ENCODE data around the gene IRAK1. TPM values are rescaled to one million over a fixed set of nuclear protein-coding genes. Genes with fewer than 3 reads are reported as not detected.

Gene IRAK1
- total RNA-seq, 1 experiment from 2014 or later = 50.0 TPM

DNA sequence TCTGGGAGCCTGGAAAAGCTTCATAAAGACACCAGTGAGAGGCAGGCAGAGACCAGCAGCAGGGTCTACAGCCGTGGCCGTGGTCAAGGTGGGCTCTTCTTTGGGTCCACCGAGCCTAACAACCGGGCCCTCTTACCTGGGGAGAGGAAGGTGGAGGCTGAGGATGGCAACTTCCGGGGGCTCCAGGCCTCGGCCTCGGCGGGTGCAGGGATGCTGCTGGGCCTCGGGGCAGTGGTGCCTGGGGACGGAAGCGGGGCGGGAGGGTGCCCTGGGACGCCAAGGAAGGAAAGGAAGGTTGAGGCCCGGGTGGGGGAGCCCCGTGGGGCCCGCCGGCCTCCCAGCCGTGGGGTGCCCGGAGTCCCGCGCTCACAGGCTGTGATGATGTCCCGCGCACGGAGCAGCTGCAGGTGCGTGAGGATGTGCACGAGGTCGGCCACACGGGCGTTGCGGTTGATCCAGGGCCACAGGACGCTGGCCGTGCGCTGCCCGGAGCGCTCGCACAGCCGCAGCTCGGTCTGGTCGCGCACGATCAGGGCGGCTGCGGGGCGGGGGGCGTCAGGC lies 561 bp downstream of the IRAK1 start:
- no peak for DNase-seq (ENCODE audit: low spot score)

- DNase-seq (ENCODE audit: low spot score) = no peak
Measured at GRCh38 chrX:154018518-154019060, 1.1 kb downstream of the IRAK1 start.

DNA sequence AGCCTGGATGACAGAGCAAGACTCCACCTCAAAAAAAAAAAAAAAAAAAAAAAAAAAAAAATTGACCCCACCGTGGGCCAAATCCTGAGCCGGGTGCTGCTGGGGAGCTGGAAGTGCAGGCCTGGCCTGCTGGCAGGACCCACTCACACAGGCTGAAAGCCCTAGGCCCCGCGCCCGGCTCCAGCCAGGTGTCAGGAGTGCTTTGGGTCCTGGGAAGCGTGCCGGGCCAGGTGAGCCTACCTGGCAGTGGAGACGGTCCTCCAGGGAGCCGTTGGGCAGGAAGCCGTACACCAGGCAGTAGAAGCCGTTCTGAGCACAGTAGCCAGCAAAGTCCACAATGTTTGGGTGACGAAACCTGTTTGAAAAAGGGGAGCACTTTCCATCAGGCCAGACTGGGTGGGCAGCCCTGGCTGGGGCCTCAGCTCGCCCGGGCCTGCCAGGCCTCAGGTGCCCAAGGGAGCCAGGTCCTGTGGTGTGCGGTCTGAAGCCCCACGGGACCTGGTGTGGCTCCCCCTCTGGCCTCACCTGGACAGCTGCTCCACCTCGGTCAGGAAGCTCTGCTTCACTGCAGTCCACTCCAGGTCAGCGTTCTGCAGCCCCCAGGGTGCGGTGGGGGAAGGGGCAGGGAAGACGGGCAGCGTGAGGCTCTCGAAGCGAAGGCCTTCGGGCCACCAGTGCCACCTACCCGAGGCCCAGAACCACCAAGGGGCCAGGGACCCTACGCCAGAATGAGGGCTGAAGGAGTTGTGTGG lies 1.8 kb downstream of the IRAK1 start:
- no peak for DNase-seq (ENCODE audit: low spot score)

DNA sequence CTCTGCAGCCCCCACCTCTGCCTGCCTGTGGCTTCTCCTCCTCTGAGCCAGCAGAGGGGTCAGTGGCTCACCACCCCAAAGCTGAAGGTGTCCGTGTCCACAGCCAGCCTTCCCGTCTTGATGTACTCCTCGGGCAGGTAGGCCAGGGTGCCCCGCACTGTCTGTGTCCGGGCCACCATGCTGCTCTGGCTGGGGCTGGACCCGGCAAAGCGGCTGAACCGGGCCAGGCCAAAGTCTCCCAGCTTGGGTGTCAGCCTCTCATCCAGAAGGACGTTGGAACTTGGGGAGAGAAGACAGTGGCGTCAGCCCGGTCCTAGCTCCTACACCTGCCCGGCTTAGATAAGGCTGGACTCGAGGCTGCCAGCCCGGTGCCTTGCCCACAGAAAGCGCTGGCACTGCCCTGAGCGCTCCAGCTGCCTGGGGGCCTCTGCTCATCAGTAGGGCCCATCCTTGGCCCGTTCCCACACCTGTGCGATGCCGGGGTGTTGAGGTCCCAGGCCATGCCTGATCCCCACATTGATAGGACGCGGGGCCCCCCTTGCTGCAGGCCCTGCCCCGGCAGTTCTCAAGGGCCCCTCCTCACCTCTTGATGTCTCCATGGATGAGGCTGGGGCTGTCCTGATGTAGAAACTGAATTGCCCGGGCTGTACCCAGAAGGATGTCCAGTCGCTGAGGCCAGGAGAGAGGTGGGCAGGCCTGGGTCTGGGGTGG lies 3.2 kb downstream of the IRAK1 start:
- DNase-seq (ENCODE audit: low spot score) = no peak

- DNase-seq (ENCODE audit: low spot score) = no peak
Measured at GRCh38 chrX:154015581-154016264, 4.0 kb downstream of the IRAK1 start.

DNA sequence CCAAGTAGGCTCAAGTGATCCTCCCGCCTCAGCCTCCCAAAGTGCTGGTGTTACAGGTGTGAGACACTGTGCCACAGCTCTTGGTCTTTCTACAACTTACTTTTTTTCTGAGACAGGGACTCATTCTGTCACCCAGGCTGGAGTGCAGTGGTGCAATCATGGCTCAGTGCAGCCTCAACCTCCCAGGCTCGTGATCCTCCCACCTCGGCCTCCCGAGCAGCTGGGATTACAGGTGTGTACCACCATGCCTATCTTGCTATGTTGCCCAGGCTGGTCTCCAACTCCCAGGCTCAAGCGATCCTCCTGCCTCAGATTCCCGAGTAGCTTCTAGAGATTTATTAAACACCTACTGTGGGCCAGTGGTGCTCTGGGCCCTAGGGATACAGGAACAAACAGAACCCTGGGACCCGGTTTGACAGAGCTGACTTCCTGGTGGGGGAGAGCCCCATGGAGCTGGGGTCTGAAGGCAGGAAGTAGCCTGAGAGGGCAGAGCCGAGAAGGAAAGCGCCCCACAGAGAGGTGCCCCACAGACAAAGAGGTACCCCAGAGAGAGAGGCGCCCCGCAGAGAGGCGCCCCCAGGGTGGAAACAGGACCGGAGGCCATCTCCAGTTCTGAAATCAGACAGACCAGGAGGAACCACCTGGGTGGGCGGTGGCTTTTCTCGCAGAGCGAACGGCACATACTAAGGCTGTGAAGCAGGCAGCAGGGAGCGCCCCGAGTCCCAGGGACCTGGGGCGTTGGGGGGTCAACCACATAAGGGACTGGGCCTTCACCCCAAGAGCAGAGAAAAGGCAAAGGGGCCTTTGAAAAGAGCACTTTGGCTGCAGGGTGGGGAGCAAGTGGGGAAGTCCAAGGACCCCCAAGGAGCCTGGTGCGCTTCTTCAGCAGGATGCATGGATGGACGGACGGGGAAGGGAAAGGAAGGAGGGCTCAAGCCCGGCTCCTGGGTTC lies 5.0 kb downstream of the IRAK1 start:
- DNase-seq (ENCODE audit: low spot score) = no peak

DNA sequence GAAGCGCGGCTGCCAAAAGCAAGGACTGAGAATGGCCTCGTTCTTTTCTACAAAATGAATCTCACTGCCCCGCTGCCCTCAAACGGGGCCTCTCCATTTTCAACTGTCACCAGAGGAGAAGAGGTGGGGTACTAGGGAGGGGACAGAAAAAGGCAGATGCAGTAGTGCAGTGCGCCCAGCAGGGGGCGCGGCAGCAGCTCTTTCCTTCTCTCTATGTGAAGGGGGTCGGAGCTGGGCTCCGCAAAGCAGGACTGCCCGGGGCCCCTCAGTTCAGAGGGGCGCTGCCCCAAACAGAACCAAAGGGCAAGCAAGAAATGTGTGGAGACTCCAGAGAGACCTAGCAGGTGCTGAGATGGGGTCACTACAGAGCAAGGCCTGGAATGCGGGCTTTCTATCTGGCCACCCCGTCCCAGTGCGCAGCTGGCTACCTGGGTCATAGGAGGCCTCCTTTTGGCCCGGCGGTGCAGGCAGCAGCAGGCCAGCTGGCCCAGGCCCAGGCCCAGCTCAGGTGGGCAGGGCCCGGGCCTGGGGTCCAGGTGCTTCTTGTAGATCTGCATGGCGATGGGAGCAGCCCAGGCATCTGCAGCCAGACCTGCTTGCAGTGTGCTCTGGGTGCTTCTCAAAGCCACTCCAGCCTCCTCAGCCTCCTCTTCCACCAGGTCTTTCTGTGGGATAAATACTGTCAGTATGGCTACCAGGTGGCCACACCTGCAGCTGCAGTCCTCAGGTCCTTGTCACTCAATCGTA lies 5.9 kb downstream of the IRAK1 start:
- no peak for DNase-seq (ENCODE audit: low spot score)

DNA sequence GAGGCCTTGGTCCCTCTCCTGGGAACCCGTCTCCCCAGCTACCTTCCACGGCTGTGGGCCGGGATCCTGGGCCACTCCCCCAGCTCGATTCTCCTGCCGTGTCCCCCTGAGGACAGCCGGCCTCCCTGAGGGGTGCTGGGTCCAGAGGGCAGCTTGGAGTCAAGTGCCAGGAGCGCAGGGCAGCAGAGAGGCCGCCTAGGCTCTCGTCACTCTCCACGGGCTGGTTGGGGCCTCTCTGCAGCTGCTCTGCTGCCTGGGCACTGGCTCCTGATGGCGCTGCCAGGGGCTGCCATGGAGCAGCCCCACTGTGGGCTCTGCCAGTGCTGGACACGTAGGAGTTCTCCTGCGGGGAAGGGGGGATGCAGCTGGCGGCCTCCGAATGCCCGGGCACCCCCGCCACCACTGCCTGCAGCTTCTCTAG lies 6.7 kb downstream of the IRAK1 start:
- DNase-seq (ENCODE audit: low spot score) = no peak

GRCh38 chrX:154012336-154012991 lies 7.2 kb downstream of the IRAK1 start:
- no peak for DNase-seq (ENCODE audit: low spot score)

DNA sequence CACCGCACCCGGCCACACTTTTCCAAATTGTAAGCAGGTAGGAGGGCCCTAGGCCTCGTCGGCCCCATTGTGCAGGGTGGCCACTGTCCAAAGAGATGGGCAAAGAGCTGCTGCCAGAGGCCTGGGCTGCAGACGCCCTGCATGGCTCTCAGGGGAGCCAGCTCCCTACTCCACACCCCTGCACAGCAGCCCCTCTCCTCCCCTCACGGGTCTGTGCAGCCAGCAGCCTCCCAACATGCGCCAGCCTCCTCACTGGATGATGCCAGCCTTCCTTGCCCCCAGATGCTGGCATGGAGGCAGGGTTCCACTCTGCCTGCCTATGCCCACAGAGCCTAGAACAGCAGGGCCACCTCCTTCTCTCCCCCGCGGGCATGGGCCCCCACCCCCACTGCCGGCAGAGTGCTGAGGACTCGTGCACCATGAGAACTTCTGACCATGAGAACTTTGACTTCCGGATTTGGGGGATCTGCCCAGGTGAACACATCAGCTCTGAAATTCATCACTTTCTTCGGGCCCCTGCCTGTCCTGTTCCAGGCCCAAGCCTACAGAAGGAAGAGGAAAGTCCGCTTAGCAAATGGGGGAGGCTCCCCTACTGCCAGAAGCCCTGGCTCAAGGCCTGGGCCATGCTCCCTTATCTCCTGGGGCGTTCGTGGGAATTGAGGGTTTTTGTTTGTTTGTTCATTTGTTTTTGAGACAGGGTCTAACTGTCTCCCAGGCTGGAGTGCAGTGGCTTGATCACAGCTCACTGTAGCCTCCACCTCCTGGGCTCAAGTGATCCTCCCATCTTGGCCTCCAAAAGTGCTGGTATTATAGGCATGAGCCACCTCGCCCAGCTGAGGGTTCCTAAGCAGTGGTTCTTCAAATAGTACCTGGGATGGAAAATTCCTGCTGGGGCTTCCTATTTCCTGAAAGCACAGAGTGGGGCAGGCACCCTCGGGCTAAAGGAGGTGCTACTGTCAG lies 8.0 kb downstream of the IRAK1 start:
- no peak for DNase-seq (ENCODE audit: low spot score)

DNA sequence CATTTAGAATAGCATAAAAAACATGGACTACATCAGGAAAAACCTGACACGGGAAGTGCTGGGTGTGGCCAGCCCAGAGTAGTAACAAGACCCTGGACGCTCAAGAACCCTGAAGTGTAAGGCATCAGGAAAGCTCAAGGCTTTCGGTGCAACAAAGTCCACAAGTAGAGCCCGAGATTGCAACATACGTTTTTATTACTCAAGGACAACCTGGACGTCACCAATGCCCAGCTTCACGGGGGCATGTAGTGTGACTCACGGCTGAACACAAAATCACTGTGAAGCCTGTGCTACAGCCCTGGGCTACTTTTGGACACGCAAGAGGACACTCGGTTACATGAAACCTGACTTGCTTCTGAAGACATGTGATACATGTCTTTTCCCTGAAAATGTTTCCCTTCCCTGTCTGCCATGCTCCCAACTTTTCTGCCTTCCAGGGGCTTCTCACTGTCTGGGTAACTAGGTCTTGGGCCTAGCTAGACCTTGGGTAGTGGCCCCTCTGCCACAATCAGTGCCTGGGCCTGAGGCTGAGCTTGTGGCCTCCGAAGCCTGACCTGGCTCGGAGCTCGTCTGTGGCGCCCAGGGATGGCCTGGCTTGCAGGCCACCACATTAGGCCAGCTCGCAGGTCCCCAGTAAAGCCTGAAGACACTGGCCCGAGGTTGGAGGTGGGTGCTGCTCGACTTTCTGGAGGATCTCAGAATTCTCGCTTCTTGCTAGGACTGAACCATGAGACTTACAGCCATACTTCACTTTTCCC lies 9.2 kb downstream of the IRAK1 start:
- DNase-seq (ENCODE audit: low spot score) = no peak

DNA sequence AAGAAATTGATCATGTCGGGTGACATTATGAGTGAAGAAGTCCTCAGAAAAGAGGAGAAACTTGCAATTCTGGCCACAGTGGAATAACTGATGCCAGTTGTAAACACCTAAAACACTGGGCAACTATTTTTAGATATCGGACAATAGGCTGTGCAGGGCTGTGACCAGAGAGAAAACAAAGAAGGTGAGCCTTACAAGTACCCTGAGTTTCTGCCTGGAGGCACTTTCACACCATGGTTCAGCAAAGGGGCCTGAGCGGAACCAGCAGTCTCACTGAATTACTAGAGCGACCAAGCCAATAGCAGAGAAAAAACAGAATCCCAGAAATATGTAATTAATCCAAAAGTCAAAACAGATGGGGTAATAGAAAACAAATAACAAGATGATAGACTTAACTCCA lies 11.2 kb downstream of the IRAK1 start:
- no peak for DNase-seq (ENCODE audit: low spot score)

GRCh38 chrX:154006947-154007346 lies 12.8 kb downstream of the IRAK1 start:
- DNase-seq (ENCODE audit: low spot score) = no peak

- DNase-seq (ENCODE audit: low spot score) = no peak
Measured at GRCh38 chrX:154004315-154004714, 15.4 kb downstream of the IRAK1 start.

DNA sequence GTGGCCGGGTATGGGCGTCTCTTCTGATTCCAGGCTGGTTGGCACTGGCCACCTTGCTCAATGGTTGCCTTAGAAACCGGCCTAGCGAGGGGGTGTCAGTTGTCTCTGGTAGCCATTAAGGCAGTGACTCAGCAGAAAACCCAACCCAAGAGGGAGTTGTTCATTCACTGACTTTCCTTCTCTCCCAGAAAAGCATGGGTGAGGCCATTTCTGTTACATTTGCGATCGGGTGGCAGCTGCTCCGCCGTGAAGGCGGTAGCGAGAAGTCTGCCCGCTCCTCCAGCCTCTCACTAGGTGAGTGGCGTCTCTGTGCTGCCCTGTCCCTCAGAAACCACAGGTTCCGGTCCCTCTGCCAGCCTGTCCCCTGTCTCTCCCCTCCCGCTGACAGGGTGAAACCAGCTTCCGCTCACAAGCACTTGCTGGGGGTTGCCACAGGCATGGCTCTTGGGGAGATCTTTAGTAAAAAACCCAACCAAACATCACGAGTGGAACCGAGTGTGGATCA lies 17.4 kb downstream of the IRAK1 start:
- peak; percentile 82 for DNase-seq (ENCODE audit: low spot score)

DNA sequence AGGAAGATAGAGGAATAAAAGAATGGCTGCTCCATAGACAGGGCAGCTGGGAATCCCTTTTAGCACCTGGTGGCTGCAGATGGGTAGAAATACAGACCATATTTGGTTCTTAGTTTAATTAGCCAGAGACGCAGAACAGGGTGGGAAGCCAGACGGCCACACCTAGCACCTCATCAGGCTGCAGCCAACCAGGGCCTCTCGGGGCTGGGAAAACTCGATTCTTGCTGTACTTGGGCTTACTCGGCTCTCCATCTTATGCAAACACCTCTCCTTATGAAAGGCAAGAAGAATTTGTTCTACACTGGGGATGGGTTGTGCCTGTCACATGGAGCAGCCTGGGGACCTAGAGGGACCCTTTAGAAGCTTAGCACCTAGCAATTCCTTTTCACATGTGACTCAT lies 19.7 kb downstream of the IRAK1 start:
- no peak for DNase-seq (ENCODE audit: low spot score)

- no peak for DNase-seq (ENCODE audit: low spot score)
Measured at GRCh38 chrX:153999359-154000037, 20.2 kb downstream of the IRAK1 start.
